ENCODE results near the gene KCNC2.

DNA sequence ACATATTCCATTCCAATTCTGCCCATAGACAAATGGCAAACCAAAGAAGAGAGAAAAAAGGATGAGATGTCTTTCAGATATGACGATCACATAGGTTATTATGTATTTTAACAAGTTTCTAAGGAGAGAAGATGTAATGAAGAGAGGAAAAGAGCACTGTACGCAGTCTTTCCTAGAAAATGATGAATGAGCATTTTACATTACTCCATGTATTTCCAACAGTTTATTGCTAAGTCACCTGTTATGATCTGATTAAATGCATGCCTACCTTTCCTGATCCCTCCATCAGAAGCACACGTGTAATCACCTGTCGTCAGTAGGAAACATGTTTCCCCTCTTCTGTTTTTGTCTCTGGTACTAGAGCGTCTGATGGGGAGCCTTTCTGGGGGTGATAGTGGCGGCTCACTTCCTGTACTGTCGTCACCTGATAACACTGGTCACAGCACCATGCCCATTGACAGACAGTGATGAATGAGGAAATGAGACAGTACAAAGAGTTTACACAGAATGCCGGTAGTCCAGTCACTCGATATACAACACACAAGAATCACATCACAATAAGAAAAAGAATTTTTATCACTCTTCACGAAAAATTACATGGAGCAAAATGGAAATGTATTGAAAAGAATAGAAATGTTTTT, 161.6 kb downstream of the KCNC2 start:
- TF ChIP-seq, protein P1, sequence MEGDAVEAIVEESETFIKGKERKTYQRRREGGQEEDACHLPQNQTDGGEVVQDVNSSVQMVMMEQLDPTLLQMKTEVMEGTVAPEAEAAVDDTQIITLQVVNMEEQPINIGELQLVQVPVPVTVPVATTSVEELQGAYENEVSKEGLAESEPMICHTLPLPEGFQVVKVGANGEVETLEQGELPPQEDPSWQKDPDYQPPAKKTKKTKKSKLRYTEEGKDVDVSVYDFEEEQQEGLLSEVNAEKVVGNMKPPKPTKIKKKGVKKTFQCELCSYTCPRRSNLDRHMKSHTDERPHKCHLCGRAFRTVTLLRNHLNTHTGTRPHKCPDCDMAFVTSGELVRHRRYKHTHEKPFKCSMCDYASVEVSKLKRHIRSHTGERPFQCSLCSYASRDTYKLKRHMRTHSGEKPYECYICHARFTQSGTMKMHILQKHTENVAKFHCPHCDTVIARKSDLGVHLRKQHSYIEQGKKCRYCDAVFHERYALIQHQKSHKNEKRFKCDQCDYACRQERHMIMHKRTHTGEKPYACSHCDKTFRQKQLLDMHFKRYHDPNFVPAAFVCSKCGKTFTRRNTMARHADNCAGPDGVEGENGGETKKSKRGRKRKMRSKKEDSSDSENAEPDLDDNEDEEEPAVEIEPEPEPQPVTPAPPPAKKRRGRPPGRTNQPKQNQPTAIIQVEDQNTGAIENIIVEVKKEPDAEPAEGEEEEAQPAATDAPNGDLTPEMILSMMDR (IDR thresholded peaks at IDR 0.05; ENCODE audit: borderline replicate concordance, extremely low read depth, low read length, poor library complexity, severe bottlenecking) = no peak
- no peak for TF ChIP-seq EZH2 (IDR thresholded peaks at IDR 0.05; ENCODE audit: borderline replicate concordance, low read depth, low read length, severe bottlenecking)
